Measurements from ENCODE around the gene MRPL53. TPM values are rescaled to one million over a fixed set of nuclear protein-coding genes. Genes with fewer than 3 reads are reported as not detected.
A peak's percentile ranks its signal among the peaks of the same experiment; 100 is the strongest.

Gene MRPL53
- total and polyA plus RNA-seq, 2 of the 13 experiments (the other 11 are each of a cell fraction or from before 2014, with no cell fraction given) = 34.3 to 51.9 TPM

DNA sequence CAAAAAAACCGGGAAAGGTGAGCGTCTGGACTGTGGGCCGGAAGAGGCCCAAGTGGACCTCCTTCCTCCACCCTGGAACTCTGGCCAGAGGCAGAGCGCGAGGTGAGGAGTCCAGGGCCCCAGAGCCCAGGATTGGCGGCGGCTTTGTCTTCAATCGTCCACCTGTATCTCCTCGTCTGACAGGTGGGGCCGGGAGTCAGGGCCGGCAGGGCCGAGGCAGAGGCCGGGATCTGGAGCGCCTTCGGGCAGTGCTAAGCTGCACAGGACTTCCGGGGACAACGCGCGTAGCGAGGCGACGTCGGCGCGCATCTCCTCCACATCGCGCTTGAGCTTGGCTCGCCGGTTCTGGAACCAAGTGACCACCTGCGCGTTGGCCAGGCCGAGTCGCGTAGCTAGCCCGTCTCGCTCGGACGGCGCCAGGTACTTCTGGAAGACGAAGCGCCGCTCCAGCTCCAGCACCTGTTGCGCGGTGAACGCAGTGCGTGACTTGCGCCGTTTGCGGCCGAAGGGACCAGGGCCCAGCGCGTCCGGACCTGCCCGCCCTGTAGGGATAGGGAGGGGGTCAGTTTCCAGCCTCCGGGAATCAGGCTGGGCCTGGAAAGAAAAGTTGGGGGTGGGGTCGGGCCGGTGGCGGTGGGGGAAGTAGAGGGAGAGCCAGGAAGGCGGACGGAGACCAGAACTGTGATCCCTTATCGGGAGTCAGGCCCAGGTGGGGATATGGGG, 25.5 kb upstream of the MRPL53 start (continued):
- TF ChIP-seq ZFP41 (CRISPR knock-in tag; IDR thresholded peaks at IDR 0.05; ENCODE audit: borderline replicate concordance) (0 out of 2 replicates have a peak, but pooled peaks have one; percentile 63), ZSCAN29 (CRISPR knock-in tag; conservative IDR thresholded peaks at IDR 0.05) (no peak), PLRG1 (conservative IDR thresholded peaks at IDR 0.05) (no peak), PHF20 (CRISPR knock-in tag; IDR thresholded peaks at IDR 0.05) (peak; percentile 32; the same call in 1 of the 2 replicates), ZFY (CRISPR knock-in tag; IDR thresholded peaks at IDR 0.05) (peak; percentile 59; the same call in 1 of the 2 replicates), ZBTB7A (CRISPR knock-in tag; IDR thresholded peaks at IDR 0.05) (peak; percentile 64; the same call in 1 of the 2 replicates), GATAD2A (CRISPR knock-in tag; IDR thresholded peaks at IDR 0.05) (no peak; the same call in 1 of the 2 replicates), ZNF614 (CRISPR knock-in tag; IDR thresholded peaks at IDR 0.05; ENCODE audit: borderline replicate concordance) (0 out of 2 replicates have a peak, but pooled peaks have one; percentile 3), ZNF430 (CRISPR knock-in tag; IDR thresholded peaks at IDR 0.05) (peak; percentile 78; the same call in 1 of the 2 replicates), BRD4 (CRISPR knock-in tag; IDR thresholded peaks at IDR 0.05) (no peak), ZNF572 (CRISPR knock-in tag; IDR thresholded peaks at IDR 0.05) (no peak; the same call in 1 of the 2 replicates), PHB2 (IDR thresholded peaks at IDR 0.05; ENCODE audit: partially characterized antibody) (no peak), CHD4 (IDR thresholded peaks at IDR 0.05; ENCODE audit: borderline replicate concordance, low read length) (no peak), MAFG (CRISPR knock-in tag; IDR thresholded peaks at IDR 0.05) (no peak), ZSCAN25 (CRISPR knock-in tag; IDR thresholded peaks at IDR 0.05) (no peak), SRSF1 (optimal IDR thresholded peaks at IDR 0.05; ENCODE audit: low read depth, low read length) (no peak), CBX2 (IDR thresholded peaks at IDR 0.05; ENCODE audit: low read depth, low read length) (no peak), CBX2 (CRISPR knock-in tag; IDR thresholded peaks at IDR 0.05; ENCODE audit: low read depth) (no peak), ATF1 (CRISPR knock-in tag; IDR thresholded peaks at IDR 0.05) (no peak), ZNF562 (CRISPR knock-in tag; IDR thresholded peaks at IDR 0.05; ENCODE audit: borderline replicate concordance) (0 out of 2 replicates have a peak, but pooled peaks have one; percentile 24), ZNF34 (CRISPR knock-in tag; IDR thresholded peaks at IDR 0.05; ENCODE audit: borderline replicate concordance) (0 out of 2 replicates have a peak, but pooled peaks have one; percentile 66), BORCS8-MEF2B (CRISPR knock-in tag; IDR thresholded peaks at IDR 0.05) (peak; percentile 77)
- TF ChIP-seq, protein P1, sequence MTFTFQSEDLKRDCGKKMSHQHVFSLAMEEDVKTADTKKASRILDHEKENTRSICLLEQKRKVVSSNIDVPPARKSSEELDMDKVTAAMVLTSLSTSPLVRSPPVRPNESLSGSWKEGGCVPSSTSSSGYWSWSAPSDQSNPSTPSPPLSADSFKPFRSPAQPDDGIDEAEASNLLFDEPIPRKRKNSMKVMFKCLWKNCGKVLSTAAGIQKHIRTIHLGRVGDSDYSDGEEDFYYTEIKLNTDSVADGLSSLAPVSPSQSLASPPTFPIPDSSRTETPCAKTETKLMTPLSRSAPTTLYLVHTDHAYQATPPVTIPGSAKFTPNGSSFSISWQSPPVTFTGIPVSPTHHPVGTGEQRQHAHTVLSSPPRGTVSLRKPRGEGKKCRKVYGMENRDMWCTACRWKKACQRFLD (CRISPR knock-in tag; IDR thresholded peaks at IDR 0.05; ENCODE audit: borderline replicate concordance) = 0 out of 2 replicates have a peak, but pooled peaks have one; percentile 58
- TF ChIP-seq, protein P2, sequence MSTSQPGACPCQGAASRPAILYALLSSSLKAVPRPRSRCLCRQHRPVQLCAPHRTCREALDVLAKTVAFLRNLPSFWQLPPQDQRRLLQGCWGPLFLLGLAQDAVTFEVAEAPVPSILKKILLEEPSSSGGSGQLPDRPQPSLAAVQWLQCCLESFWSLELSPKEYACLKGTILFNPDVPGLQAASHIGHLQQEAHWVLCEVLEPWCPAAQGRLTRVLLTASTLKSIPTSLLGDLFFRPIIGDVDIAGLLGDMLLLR (CRISPR knock-in tag; IDR thresholded peaks at IDR 0.05) = no peak
- TF ChIP-seq, protein P3, sequence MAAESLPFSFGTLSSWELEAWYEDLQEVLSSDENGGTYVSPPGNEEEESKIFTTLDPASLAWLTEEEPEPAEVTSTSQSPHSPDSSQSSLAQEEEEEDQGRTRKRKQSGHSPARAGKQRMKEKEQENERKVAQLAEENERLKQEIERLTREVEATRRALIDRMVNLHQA (CRISPR knock-in tag; IDR thresholded peaks at IDR 0.05) = no peak
- TF ChIP-seq, protein P4, sequence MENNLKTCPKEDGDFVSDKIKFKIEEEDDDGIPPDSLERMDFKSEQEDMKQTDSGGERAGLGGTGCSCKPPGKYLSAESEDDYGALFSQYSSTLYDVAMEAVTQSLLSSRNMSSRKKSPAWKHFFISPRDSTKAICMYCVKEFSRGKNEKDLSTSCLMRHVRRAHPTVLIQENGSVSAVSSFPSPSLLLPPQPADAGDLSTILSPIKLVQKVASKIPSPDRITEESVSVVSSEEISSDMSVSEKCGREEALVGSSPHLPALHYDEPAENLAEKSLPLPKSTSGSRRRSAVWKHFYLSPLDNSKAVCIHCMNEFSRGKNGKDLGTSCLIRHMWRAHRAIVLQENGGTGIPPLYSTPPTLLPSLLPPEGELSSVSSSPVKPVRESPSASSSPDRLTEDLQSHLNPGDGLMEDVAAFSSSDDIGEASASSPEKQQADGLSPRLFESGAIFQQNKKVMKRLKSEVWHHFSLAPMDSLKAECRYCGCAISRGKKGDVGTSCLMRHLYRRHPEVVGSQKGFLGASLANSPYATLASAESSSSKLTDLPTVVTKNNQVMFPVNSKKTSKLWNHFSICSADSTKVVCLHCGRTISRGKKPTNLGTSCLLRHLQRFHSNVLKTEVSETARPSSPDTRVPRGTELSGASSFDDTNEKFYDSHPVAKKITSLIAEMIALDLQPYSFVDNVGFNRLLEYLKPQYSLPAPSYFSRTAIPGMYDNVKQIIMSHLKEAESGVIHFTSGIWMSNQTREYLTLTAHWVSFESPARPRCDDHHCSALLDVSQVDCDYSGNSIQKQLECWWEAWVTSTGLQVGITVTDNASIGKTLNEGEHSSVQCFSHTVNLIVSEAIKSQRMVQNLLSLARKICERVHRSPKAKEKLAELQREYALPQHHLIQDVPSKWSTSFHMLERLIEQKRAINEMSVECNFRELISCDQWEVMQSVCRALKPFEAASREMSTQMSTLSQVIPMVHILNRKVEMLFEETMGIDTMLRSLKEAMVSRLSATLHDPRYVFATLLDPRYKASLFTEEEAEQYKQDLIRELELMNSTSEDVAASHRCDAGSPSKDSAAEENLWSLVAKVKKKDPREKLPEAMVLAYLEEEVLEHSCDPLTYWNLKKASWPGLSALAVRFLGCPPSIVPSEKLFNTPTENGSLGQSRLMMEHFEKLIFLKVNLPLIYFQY (CRISPR knock-in tag; IDR thresholded peaks at IDR 0.05; ENCODE audit: borderline replicate concordance) = no peak

All from HepG2 (cell line).